ENCODE data around the gene RNASE8. TPM values are rescaled to one million over a fixed set of nuclear protein-coding genes. Genes with fewer than 3 reads are reported as not detected.

The RNASE8 gene
- total RNA-seq, 1 experiment from 2014 or later, result not detected

DNA sequence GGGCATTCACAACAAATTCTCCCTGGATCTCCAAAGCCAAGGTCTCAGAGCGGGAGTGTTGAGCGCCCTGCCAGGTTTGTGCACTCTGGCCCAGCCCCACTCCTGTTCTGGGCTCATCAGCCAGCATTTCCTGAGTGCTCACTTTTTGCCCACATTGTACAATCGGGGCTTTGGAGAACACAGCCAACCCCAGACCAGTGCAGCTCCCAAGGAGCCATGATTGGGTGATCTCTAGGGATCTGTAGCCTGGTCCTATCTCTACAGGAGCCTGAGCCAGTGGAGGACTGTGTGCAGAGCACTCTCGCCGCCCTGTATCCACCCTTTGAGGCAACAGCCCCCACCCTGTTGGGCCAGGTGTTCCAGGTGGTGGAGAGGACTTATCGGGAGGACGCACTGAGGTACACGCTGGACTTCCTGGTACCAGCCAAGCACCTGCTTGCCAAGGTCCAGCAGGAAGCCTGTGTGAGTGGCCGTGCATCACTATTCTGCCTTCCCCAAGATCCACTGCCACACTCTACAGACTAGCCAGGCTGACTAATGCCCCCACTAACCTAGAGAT lies 15.2 kb downstream of the RNASE8 start:
- no peak for DNase-seq (ENCODE audit: low read depth)

- no peak for DNase-seq (ENCODE audit: low read depth)
Observed at GRCh38 chr14:21073921-21074320, 16.3 kb downstream of the RNASE8 start.

- no peak for DNase-seq (ENCODE audit: low read depth)
Observed at GRCh38 chr14:21074398-21075272, 17.0 kb downstream of the RNASE8 start.

- no peak for DNase-seq (ENCODE audit: low read depth)
Observed at GRCh38 chr14:21075719-21076437, 18.3 kb downstream of the RNASE8 start.

- DNase-seq (ENCODE audit: low read depth), result no peak
Observed at GRCh38 chr14:21077672-21078071, 20.1 kb downstream of the RNASE8 start.

DNA sequence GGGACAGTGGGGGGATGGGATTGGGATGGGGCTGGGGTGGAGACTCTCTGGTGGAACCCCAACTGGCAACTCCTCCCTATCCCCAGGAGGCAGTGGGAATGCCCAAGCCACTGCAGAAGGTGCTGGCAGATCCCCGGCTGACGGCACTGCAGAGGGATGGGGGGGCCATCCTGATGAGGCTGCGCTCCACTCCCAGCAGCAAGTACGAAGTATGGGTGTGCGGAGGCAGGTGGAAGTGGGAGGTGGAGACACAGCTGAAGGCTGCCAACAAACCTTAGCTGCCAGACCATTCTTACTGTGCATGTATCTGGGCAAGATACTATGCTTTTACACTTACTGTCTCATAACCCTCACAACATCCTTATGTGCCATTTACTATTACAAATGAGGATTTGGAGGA lies 20.7 kb downstream of the RNASE8 start:
- DNase-seq (ENCODE audit: low read depth), result no peak

GRCh38 chr14:21078726-21079125 lies 21.1 kb downstream of the RNASE8 start:
- DNase-seq (ENCODE audit: low read depth), result no peak

- no peak for DNase-seq (ENCODE audit: low read depth)
Observed at GRCh38 chr14:21081521-21082142, 24.0 kb downstream of the RNASE8 start.

DNA sequence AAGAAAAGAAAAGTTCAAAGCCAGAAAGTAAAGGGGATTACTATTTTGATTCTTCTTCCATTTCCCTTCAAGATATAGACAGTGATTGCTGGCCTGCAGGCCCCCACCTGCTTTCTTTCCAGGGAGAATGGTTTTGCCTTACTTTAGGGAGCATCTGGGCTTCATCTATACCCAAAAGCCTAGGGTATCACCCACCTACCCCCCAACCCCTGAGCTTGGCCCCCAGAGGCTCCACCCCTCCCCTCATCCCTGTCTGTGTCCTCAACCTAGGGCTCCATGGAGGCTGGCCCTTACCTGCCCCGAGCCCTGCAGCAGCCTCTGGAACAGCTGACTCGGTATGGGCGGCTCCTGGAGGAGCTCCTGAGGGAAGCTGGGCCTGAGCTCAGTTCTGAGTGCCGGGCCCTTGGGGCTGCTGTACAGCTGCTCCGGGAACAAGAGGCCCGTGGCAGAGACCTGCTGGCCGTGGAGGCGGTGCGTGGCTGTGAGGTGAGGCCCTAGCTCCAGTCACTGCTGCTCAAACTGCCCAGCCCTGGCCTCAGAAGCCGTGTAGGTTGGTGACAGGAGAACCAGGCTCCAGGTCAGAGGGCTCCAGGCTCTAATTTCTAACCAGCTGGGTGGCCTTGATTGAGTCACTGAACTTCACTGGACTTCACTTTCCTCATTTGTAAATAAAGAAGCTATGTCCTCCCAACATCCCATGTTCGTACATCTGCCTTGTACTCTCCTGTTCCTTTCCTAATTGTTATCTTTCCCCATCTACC lies 26.1 kb downstream of the RNASE8 start:
- no peak for DNase-seq (ENCODE audit: low read depth)

DNA sequence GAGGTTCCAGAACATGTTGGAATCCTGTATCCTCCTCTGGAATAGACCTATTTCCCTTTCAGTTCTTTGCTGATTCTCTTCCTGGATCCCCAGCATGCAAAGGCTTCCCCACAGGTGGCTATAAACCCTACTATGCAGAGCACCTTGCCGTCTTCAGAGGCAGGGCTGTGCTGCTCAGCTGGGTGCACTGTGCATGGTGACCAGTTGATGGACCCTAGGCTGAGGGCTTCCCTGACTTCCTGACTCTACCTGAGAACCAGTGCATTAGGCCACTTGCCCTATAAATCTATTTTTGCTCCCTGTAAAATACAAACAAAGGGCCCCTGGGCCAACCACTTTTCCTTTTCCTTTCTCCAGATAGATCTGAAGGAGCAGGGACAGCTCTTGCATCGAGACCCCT lies 26.8 kb downstream of the RNASE8 start:
- DNase-seq (ENCODE audit: low read depth), result no peak

GRCh38 chr14:21084998-21085853 lies 27.6 kb downstream of the RNASE8 start:
- peak; percentile 47 for DNase-seq (ENCODE audit: low read depth)

DNA sequence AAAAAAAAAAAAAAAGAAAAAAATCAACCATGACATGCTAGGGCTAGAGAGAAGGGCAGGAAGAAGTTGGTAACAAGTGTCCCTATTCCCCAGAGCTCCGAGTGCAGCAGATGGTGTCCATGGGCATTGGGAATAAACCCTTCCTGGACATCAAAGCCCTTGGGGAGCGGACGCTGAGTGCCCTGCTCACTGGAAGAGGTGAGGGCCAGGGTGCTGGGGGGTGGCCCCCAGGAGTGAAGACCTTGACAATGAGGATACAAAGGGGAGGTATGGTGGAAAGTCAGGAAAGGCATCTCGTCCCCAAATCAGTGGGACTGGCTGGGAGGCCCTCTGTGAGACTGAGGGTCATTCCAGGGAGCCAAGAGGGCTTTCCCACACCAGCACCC lies 29.3 kb downstream of the RNASE8 start:
- no peak for DNase-seq (ENCODE audit: low read depth)

GRCh38 chr14:21087294-21088091 lies 29.9 kb downstream of the RNASE8 start:
- peak; percentile 92 for DNase-seq (ENCODE audit: low read depth)

DNA sequence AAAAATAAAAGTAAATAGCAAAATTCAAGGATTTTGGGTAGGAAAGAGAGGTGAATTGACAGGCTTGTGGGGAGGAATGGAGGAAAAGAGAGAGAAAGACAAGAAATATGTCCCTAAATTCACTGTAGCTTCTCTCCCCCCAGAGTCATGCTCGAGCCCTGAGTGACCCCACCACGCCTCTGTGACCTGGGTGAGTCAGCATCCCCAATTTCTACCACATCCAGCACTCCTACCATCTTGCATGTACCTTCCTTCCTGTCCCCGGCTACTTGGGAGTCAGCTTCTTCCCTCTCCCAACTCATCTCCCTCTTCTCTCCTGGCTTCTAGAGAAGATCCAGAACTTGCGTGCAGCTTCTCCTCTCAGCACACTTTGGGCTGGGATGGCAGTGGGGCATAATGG lies 31.1 kb downstream of the RNASE8 start:
- DNase-seq (ENCODE audit: low read depth), result no peak

- no peak for DNase-seq (ENCODE audit: low read depth)
Observed at GRCh38 chr14:21089271-21089670, 31.6 kb downstream of the RNASE8 start.

DNA sequence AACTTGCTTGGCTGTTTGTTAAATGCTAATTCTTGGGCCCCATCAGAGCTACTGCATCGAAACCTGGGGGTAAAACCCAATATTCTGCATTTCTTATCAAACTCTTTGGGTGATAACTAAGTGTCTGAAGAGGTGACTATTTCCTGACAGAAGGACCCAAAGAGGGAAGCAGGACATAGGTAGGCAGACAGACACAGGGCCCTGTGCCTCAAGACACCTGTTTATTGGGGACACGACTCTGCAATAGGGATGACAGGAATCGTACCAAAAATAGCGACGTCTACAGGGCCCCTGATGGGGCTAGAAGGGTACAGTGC lies 32.2 kb downstream of the RNASE8 start:
- DNase-seq (ENCODE audit: low read depth), result no peak

- DNase-seq (ENCODE audit: low read depth), result no peak
Observed at GRCh38 chr14:21090194-21090939, 32.7 kb downstream of the RNASE8 start.

- DNase-seq (ENCODE audit: low read depth), result no peak
Observed at GRCh38 chr14:21090940-21091663, 33.5 kb downstream of the RNASE8 start.

Measured in M059J (cell line).